Naive thymus-derived CD4-positive, alpha-beta T cell (primary cell): ENCODE results near the gene SSBP2. TPM values are rescaled to one million over a fixed set of nuclear protein-coding genes. Genes with fewer than 3 reads are reported as not detected.
"Not testable (repeated sequence)": the region's sequence is repeated elsewhere in the genome, so short reads cannot be mapped to it uniquely, and the experiment has no call there.

ENCODE experiments used
- ATAC-seq: fragments of 150-1000 bp; cut with Tn5 transposase; 2 replicates; pipeline ENCODE4 v1.10.0; 2021; ENCODE audit warnings: mild to moderate bottlenecking, moderate library complexity
- CTCF ChIA-PET: fragments of 350-600 bp; sonication (Branson Sonifier 250); formaldehyde crosslinking; loops from one replicate; lab custom pipeline; 2021; ENCODE audit warnings: antibody characterized with exemption; lab: Charles Lee
- POLR2A ChIA-PET: fragments of 350-600 bp; sonication (Branson Sonifier 250); formaldehyde crosslinking; loops from one replicate; lab custom pipeline; 2021; ENCODE audit warnings: antibody characterized with exemption, inconsistent platforms; lab: Charles Lee
- DNase-seq, 9 donors: peaks; one replicate each; pipeline versions ENCODE4 v3.0.0 to v3.0.0-alpha.2; 2020 to 2022; ENCODE audit warnings: mixed read lengths in 1 of 9
- H3K27ac ChIP-seq: one replicate; pipeline ENCODE4 v1.7.0; 2013; ENCODE audit warnings: mild to moderate bottlenecking, low read depth, low read length, moderate library complexity
- H3K27me3 ChIP-seq, 2 donors: one replicate each; pipeline ENCODE4 v1.7.0; 2013; ENCODE audit warnings: low read length in 2 of 2, mild to moderate bottlenecking in 2 of 2, moderate library complexity in 2 of 2; ENCODE audit not compliant: control insufficient read depth in 2 of 2, insufficient read depth in 2 of 2
- H3K36me3 ChIP-seq, 3 experiments: 1 replicate in 2 of 3; 2 replicates in 1 of 3; pipeline ENCODE4 v1.7.0; 2013; ENCODE audit warnings: low read length in 3 of 3, mild to moderate bottlenecking in 3 of 3, moderate library complexity in 1 of 3; ENCODE audit not compliant: insufficient read depth in 3 of 3, control insufficient read depth in 2 of 3
- H3K4me1 ChIP-seq, 2 donors: one replicate each; pipeline ENCODE4 v1.7.0; 2013; ENCODE audit warnings: low read length in 2 of 2, mild to moderate bottlenecking in 2 of 2, moderate library complexity in 1 of 2; ENCODE audit not compliant: control insufficient read depth in 2 of 2, insufficient read depth in 2 of 2
- H3K4me3 ChIP-seq: 2 replicates; pipeline ENCODE4 v1.7.0; 2013; ENCODE audit warnings: mild to moderate bottlenecking, low read length
- H3K9me3 ChIP-seq, 3 experiments: 1 replicate in 2 of 3; 2 replicates in 1 of 3; pipeline ENCODE4 v1.7.0; 2013; ENCODE audit warnings: low read length in 3 of 3; ENCODE audit not compliant: control insufficient read depth in 2 of 3
- H3K27ac Mint-ChIP-seq, 9 donors: one replicate each; pipeline ENCODE4 v1.8.0; 2020 to 2022; ENCODE audit warnings: mixed read lengths in 9 of 9, mild to moderate bottlenecking in 8 of 9, moderate library complexity in 5 of 9, inconsistent platforms in 2 of 9
- H3K27me3 Mint-ChIP-seq, 5 donors: one replicate each; pipeline ENCODE4 v1.8.0; 2021 to 2022; ENCODE audit warnings: mixed read lengths in 5 of 5, mild to moderate bottlenecking in 1 of 5
- H3K36me3 Mint-ChIP-seq, 5 donors: one replicate each; pipeline ENCODE4 v1.8.0; 2020 to 2022; ENCODE audit warnings: mixed read lengths in 5 of 5, mild to moderate bottlenecking in 3 of 5, inconsistent platforms in 1 of 5
- H3K4me1 Mint-ChIP-seq, 7 donors: one replicate each; pipeline ENCODE4 v1.8.0; 2020 to 2022; ENCODE audit warnings: mixed read lengths in 7 of 7, mild to moderate bottlenecking in 3 of 7, inconsistent platforms in 1 of 7
- H3K4me3 Mint-ChIP-seq, 10 donors: one replicate each; pipeline ENCODE4 v1.8.0; 2020 to 2022; ENCODE audit warnings: mild to moderate bottlenecking in 10 of 10, mixed read lengths in 10 of 10, moderate library complexity in 6 of 10, inconsistent platforms in 2 of 10
- H3K9me3 Mint-ChIP-seq, 11 donors: one replicate each; pipeline ENCODE4 v1.8.0; 2020 to 2022; ENCODE audit warnings: mixed read lengths in 11 of 11, mild to moderate bottlenecking in 4 of 11, inconsistent platforms in 1 of 11, moderate library complexity in 1 of 11
- intact Hi-C, 2 donors: fragments of 100-400 bp; cut with micrococcal nuclease; formaldehyde crosslinking; loops; one replicate each; pipeline ENCODE4 v1.15.1; 2023
- polyA plus RNA-seq, 2 donors: library from polyadenylated mRNA; unstranded; fragments of 300-500 nt; fragmentation: Illumina TruSeq; gene quantifications; one replicate each; pipeline ENCODE4 v1.2.3, GENCODE V29; 2021
- total RNA-seq, 6 experiments: library from RNA in 5 of 6; stranded (reverse) in 5 of 6; gene quantifications; 1 replicate in 5 of 6; 2 replicates in 1 of 6; pipeline ENCODE4 v1.2.3 and lab custom pipeline; 2021 to 2026

SSBP2 gene
- total and polyA plus RNA-seq, 7 experiments from 2014 or later = 36.7 to 99.8 (median 70.7) TPM

DNA sequence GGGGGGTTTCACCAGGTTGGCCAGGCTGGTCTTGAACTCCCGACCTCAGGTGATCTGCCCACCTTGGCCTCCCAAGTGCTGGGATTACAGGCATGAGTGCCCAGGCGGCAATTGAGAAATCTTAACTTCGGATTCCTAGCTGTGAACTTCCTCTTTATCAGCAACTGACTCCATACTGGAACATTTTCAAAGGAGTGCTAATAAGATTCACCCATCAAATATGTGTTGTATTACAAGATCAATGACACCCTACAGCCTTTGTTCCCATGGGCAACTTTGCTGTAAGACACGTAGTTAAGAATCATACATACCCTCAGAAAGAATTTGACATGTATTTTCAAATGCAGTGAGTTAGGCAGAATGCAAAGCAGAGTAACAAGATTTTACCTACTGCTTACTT is 333.8 kb downstream of the SSBP2 start:
- Mint-ChIP-seq H3K27ac (no peak overlapping the region), H3K36me3 (peaks cover 4 to 55% (median 26%) of the 10 kb centered on the region in 5 donors)
- POLR2A ChIA-PET = no interaction called here

GRCh38 chr5:81409896-81410295 is 341.0 kb downstream of the SSBP2 start:
- Histone ChIP-seq H3K27me3 (no peaks in the 10 kb centered on the region), H3K4me1 (no peaks in the 10 kb centered on the region), H3K27ac (no peak overlapping the region), H3K9me3 (no peaks in the 10 kb centered on the region), H3K4me3 (no peak overlapping the region), H3K36me3 (no peaks in the 10 kb centered on the region)
- H3K4me1 Mint-ChIP-seq = no peaks in the 10 kb centered on the region
- no peaks in the 10 kb centered on the region for H3K27me3 Mint-ChIP-seq
- ATAC-seq = no peak
- H3K27ac Mint-ChIP-seq = no peak overlapping the region
- CTCF ChIA-PET = interaction anchor here (1.2 kb wide), 1 partner anchor 816 kb away, joined by 3 read pairs; no protein-coding TSS in a partner anchor
- peaks cover 0 to 39% (median 12%) of the 10 kb centered on the region in 5 donors for H3K36me3 Mint-ChIP-seq
- no peak overlapping the region for H3K4me3 Mint-ChIP-seq
- H3K9me3 Mint-ChIP-seq = no peaks in the 10 kb centered on the region
- POLR2A ChIA-PET = no interaction called here
- no peak for DNase-seq
- intact Hi-C loops = no loop called here

More for the DNA sequence above, 333.8 kb downstream of the SSBP2 start:
- intact Hi-C loops = no loop called here
- Histone ChIP-seq H3K9me3 (no peaks in the 10 kb centered on the region), H3K4me1 (no peaks in the 10 kb centered on the region), H3K4me3 (no peak overlapping the region), H3K27ac (no peak overlapping the region), H3K36me3 (peaks cover 0 to 13% (median 11%) of the 10 kb centered on the region in 3 experiments), H3K27me3 (no peaks in the 10 kb centered on the region)
- Mint-ChIP-seq H3K27me3 (no peaks in the 10 kb centered on the region), H3K9me3 (no peaks in the 10 kb centered on the region), H3K4me1 (peaks cover 0 to 26% (median 0%) of the 10 kb centered on the region in 7 donors), H3K4me3 (no peak overlapping the region)
- CTCF ChIA-PET = no interaction called here
- ATAC-seq (no peak), DNase-seq (no peak)

- no peaks in the 10 kb centered on the region for H3K4me1 Mint-ChIP-seq
- CTCF ChIA-PET = no interaction called here
Measured at GRCh38 chr5:81409361-81409760, 341.5 kb downstream of the SSBP2 start.

DNA sequence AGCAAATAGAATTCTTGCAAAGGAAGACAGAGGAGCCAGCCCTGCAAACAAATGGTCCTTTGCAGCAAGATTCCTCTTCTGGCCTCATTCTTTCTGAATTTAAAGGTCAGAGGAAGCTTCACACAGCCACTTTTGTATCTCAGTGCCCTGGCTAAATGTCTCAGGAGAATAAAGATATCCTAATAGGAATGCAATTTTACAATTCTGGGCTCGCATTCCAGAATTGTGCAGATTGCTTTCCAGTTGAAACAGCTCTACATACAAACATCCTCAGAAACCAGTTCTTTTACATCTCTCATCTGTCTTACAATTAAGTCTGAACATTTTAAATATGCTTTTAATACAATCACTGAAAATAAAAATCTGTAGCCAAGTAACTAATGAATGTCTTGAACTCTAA is 342.4 kb downstream of the SSBP2 start:
- no peaks in the 10 kb centered on the region for H3K9me3 ChIP-seq
- no peaks in the 10 kb centered on the region for H3K4me1 ChIP-seq
- Mint-ChIP-seq H3K36me3 (peaks cover 0 to 40% (median 9%) of the 10 kb centered on the region in 5 donors), H3K4me3 (no peak overlapping the region), H3K4me1 (no peaks in the 10 kb centered on the region), H3K27ac (no peak overlapping the region), H3K27me3 (peaks cover 0 to 4% (median 0%) of the 10 kb centered on the region in 5 donors), H3K9me3 (peaks cover 0 to 2% (median 0%) of the 10 kb centered on the region in 11 donors)
- DNase-seq = no peak
- POLR2A ChIA-PET = interaction anchor here (0.6 kb wide), 1 partner anchor 57 kb away, joined by 3 read pairs; no protein-coding TSS in a partner anchor
- no peak overlapping the region for H3K27ac ChIP-seq
- CTCF ChIA-PET = no interaction called here
- no peaks in the 10 kb centered on the region for H3K27me3 ChIP-seq
- no peak for ATAC-seq
- no peak overlapping the region for H3K4me3 ChIP-seq
- intact Hi-C loops = no loop called here
- no peaks in the 10 kb centered on the region for H3K36me3 ChIP-seq

More at GRCh38 chr5:81409361-81409760, 341.5 kb downstream of the SSBP2 start:
- ATAC-seq = no peak
- no peak overlapping the region for H3K4me3 Mint-ChIP-seq
- H3K9me3 ChIP-seq = no peaks in the 10 kb centered on the region
- H3K4me3 ChIP-seq = no peak overlapping the region
- no peaks in the 10 kb centered on the region for H3K27me3 Mint-ChIP-seq
- H3K9me3 Mint-ChIP-seq = no peaks in the 10 kb centered on the region
- no peak overlapping the region for H3K27ac ChIP-seq
- H3K4me1 ChIP-seq = no peaks in the 10 kb centered on the region
- intact Hi-C loops = no loop called here
- no peak for DNase-seq
- POLR2A ChIA-PET = no interaction called here
- H3K36me3 Mint-ChIP-seq = peaks cover 0 to 36% (median 9%) of the 10 kb centered on the region in 5 donors
- H3K36me3 ChIP-seq = no peaks in the 10 kb centered on the region
- no peaks in the 10 kb centered on the region for H3K27me3 ChIP-seq
- H3K27ac Mint-ChIP-seq = no peak overlapping the region

DNA sequence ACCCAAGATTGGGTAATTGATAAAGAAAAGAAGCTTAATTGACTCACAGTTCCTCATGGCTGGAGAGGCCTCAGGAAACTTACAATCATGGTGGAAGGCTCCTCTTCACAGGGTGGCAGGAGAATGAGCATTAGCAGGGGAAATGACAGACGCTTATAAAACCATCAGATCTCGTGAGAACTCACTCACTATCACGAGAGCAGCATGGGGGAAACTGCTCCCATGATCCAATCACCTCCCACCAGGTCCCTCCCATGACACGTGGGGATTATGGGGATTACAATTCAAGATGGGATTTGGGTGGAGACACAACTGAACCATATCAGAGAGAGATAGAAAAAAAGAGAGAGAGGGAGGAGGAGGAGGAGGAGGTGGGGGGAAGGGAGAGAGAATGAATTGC is 343.1 kb downstream of the SSBP2 start:
- H3K36me3 ChIP-seq, H3K4me1 Mint-ChIP-seq, H3K27me3 Mint-ChIP-seq, intact Hi-C loops, H3K9me3 ChIP-seq, H3K27ac ChIP-seq, H3K4me3 ChIP-seq, DNase-seq, CTCF ChIA-PET, H3K4me3 Mint-ChIP-seq, H3K9me3 Mint-ChIP-seq, H3K4me1 ChIP-seq, H3K27me3 ChIP-seq, POLR2A ChIA-PET, ATAC-seq: not testable (repeated sequence)
- Mint-ChIP-seq H3K36me3 (peaks cover 0 to 40% (median 9%) of the 10 kb centered on the region in 5 donors), H3K27ac (peak overlapping the region in 1 of 9 donors; percentile 31)

DNA sequence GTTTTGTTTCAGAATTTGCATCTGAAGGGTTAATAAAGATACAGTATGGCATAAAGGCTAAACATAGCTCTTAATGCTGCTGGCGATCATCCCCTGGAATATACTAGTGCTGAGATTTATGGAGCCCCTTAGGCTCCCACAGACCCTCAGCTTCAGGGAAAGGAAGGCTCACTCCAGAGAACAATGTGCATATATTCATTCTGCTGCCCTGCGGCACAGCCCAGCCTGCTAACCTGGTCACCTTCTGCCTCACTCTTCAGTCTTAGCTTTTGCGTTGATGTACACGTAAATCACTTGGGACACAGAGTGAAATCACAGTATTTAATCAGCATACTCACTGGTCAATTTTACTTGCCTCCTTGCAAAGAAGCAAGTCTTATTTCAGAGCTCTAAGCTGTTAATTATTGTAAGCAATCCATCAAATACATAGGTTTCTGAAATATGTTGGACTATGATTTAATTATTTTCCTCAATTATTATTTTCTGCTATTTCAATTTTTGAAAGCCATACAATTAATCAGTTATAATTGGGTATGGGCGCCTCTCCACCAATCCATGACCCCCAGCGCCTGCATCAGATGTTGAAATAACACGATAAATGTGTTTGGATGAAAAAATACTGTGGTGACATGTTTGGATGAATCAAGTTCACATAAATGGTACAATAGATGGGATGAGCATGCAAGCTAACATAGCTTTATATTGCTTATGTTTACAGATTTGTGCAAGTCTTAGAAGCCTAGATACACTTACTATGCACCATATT is 345.6 kb downstream of the SSBP2 start:
- ATAC-seq = no peak
- H3K27me3 Mint-ChIP-seq = peaks cover 0 to 7% (median 0%) of the 10 kb centered on the region in 5 donors
- no peak overlapping the region for H3K4me3 ChIP-seq
- H3K36me3 Mint-ChIP-seq = peaks cover 0 to 34% (median 9%) of the 10 kb centered on the region in 5 donors
- no peak overlapping the region for H3K27ac ChIP-seq
- POLR2A ChIA-PET = no interaction called here
- CTCF ChIA-PET = no interaction called here
- intact Hi-C loops = no loop called here
- H3K4me3 Mint-ChIP-seq = no peak overlapping the region
- no peak overlapping the region for H3K27ac Mint-ChIP-seq
- H3K27me3 ChIP-seq = no peaks in the 10 kb centered on the region
- H3K4me1 Mint-ChIP-seq = no peaks in the 10 kb centered on the region
- H3K36me3 ChIP-seq = no peaks in the 10 kb centered on the region
- no peaks in the 10 kb centered on the region for H3K9me3 ChIP-seq
- H3K4me1 ChIP-seq = no peaks in the 10 kb centered on the region
- no peak for DNase-seq
- H3K9me3 Mint-ChIP-seq = peaks cover 0 to 2% (median 0%) of the 10 kb centered on the region in 11 donors
